ENCODE measurements around the gene KCNJ16. TPM values are rescaled to one million over a fixed set of nuclear protein-coding genes. Genes with fewer than 3 reads are reported as not detected.

The KCNJ16 gene
- total RNA-seq, 4 donors from 2014 or later: 2.4 to 36.2 (median 22.4) TPM

GRCh38 chr17:70138291-70138865 lies 63.4 kb downstream of the KCNJ16 start:
- peak in 1 of 2 donors; percentile 17 for DNase-seq (ENCODE audit: low spot score in 2 of 2)
- no peak for TF ChIP-seq POLR2A (IDR thresholded peaks at IDR 0.05)
- H3K9me3 ChIP-seq: no peaks in the 10 kb centered on the region
- H3K36me3 ChIP-seq: no peaks in the 10 kb centered on the region
- H3K4me3 ChIP-seq: peak overlapping the region in 1 of 4 donors; percentile 30
- WGBS, 2 donors: 44 to 49% methylated on average over 3 of the region's 3 CpGs
- H3K4me1 ChIP-seq: peaks cover 0 to 38% (median 14%) of the 10 kb centered on the region in 4 donors
- H3K27me3 ChIP-seq: no peaks in the 10 kb centered on the region
- peak overlapping the region; percentile 23 to 89 (median 76) for H3K27ac ChIP-seq

- H3K27ac ChIP-seq: peak overlapping the region in 2 of 4 donors; percentile 17 to 89
- no peak overlapping the region for H3K4me3 ChIP-seq
- DNase-seq (ENCODE audit: low spot score in 2 of 2): no peak
- no peaks in the 10 kb centered on the region for H3K27me3 ChIP-seq
- no peaks in the 10 kb centered on the region for H3K9me3 ChIP-seq
- H3K36me3 ChIP-seq: no peaks in the 10 kb centered on the region
- WGBS, 2 donors: 54 to 59% methylated on average over 3 of the region's 3 CpGs
- peaks cover 0 to 45% (median 14%) of the 10 kb centered on the region in 4 donors for H3K4me1 ChIP-seq
- TF ChIP-seq POLR2A (IDR thresholded peaks at IDR 0.05) (no peak), CTCF (IDR thresholded peaks at IDR 0.05) (no peak), EP300 (IDR thresholded peaks at IDR 0.05) (no peak)
Measured at GRCh38 chr17:70139449-70139993, 64.5 kb downstream of the KCNJ16 start.

DNA sequence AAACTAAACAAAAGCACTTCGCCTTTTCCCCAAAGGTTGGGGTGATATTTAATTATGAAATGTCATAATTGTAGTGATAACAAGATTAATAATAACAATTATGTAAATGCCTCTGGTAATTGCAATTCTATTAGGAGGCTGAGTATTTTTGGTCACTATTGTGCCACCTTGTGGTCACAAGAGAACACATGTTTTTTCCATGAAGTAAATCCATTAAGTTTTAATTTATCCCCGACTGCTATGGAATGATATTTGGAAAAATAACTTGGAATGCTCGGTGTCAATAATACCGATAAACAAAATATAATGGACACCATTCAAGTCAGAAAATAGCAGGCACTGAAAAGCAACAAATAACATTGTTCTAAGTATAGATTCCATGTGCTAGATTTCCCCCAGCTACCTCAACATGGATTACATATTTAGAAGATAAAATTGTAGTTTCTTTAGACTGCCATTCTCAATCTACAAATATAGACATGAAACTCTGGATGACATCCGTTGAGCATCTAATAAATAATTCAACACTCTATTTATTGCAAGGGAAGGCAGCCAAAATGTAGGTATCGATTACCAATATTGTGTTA lies 69.3 kb downstream of the KCNJ16 start:
- TF ChIP-seq EP300 (IDR thresholded peaks at IDR 0.05) (no peak), CTCF (IDR thresholded peaks at IDR 0.05) (peak; percentile 52 to 82 (median 60)), POLR2A (IDR thresholded peaks at IDR 0.05) (no peak)
- Histone ChIP-seq H3K9me3 (no peaks in the 10 kb centered on the region), H3K4me1 (peaks cover 0 to 13% (median 0%) of the 10 kb centered on the region in 4 donors), H3K36me3 (no peaks in the 10 kb centered on the region), H3K27ac (no peak overlapping the region), H3K27me3 (no peaks in the 10 kb centered on the region), H3K4me3 (no peak overlapping the region)
- WGBS, 2 donors: 23 to 25% methylated on average over 6 of the region's 6 CpGs
- DNase-seq (ENCODE audit: low spot score in 2 of 2): no peak

GRCh38 chr17:70153210-70153609 lies 78.2 kb downstream of the KCNJ16 start:
- WGBS, 2 donors: 68 to 73% methylated on average over 3 of the region's 3 CpGs
- Histone ChIP-seq H3K36me3 (no peaks in the 10 kb centered on the region), H3K27ac (no peak overlapping the region), H3K4me1 (no peaks in the 10 kb centered on the region), H3K27me3 (no peaks in the 10 kb centered on the region), H3K9me3 (no peaks in the 10 kb centered on the region), H3K4me3 (no peak overlapping the region)
- no peak for TF ChIP-seq POLR2A (IDR thresholded peaks at IDR 0.05)
- TF ChIP-seq CTCF (IDR thresholded peaks at IDR 0.05): no peak
- no peak for TF ChIP-seq EP300 (IDR thresholded peaks at IDR 0.05)
- no peak for DNase-seq (ENCODE audit: low spot score in 2 of 2)

DNA sequence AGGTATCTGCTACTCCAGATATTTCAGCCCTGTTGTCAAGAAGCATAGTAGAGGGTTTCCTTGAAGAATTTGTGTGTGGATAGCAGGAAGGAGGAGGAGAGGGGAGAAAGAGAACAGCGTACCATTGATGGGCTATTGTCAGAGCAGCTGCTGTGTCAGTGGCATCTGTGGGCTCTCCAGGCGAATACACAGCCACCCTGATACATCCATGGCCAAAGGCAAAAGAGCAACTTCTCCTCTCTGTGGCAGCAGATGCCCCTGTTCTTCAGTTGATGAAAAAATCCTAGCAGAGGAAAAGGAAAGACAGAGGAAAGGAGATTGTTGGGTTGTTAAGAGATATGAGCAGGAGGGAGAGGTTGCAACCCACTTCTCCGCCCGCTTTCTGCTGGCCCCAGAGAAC lies 82.1 kb downstream of the KCNJ16 start:
- Histone ChIP-seq H3K4me1 (no peaks in the 10 kb centered on the region), H3K36me3 (no peaks in the 10 kb centered on the region), H3K9me3 (no peaks in the 10 kb centered on the region), H3K27ac (no peak overlapping the region), H3K27me3 (no peaks in the 10 kb centered on the region), H3K4me3 (no peak overlapping the region)
- no peak for DNase-seq (ENCODE audit: low spot score in 2 of 2)
- 61 to 76% methylated on average over 4 of the region's 4 CpGs for WGBS, 2 donors
- no peak for TF ChIP-seq POLR2A (IDR thresholded peaks at IDR 0.05)

- Histone ChIP-seq H3K27me3 (no peaks in the 10 kb centered on the region), H3K4me3 (no peak overlapping the region), H3K36me3 (no peaks in the 10 kb centered on the region), H3K9me3 (no peaks in the 10 kb centered on the region), H3K27ac (peak overlapping the region in 2 of 4 donors; percentile 54 to 64), H3K4me1 (no peaks in the 10 kb centered on the region)
- TF ChIP-seq CTCF (IDR thresholded peaks at IDR 0.05) (no peak), EP300 (IDR thresholded peaks at IDR 0.05) (no peak), POLR2A (IDR thresholded peaks at IDR 0.05) (no peak)
- WGBS, 2 donors: 57 to 61% methylated on average over 4 of the region's 4 CpGs
- DNase-seq (ENCODE audit: low spot score in 2 of 2): no peak
Measured at GRCh38 chr17:70158180-70158579, 83.2 kb downstream of the KCNJ16 start.
